K562 (cell line): Measurements from ENCODE around the gene EPHB1. TPM values are rescaled to one million over a fixed set of nuclear protein-coding genes. Genes with fewer than 3 reads are reported as not detected.

Experiments used
- ATAC-seq: fragments of 200-7000 bp; cut with Tn5 transposase; 3 replicates; pipeline ENCODE4 v1.9.1; 2020; ENCODE audit warnings: moderate library complexity
- BruUV-seq: library from RNA; stranded (reverse); fragments of 400-500 nt; replicated peaks from 2 replicates; lab custom pipeline; 2021; lab: Mats Ljungman, UMichigan
- CTCF ChIA-PET: fragments of 300-600 bp; formaldehyde crosslinking; extraction: SDS; loops from one replicate; lab custom pipeline; 2021; ENCODE audit warnings: low intra/inter-chr PET ratio; lab: Yijun Ruan, JAX
- POLR2A ChIA-PET: fragments of 300-600, 350-650 bp; sonication (Branson Sonifier 250); formaldehyde crosslinking; extraction: SDS; loops from one replicate; lab custom pipeline; 2021; ENCODE audit warnings: antibody characterized with exemption, inconsistent platforms; lab: Yijun Ruan, JAX
- DNase-seq, 4 experiments: peaks; one replicate each; pipeline versions ENCODE4 v3.0.0 to v3.0.0-alpha.2; 2011 to 2018; ENCODE audit warnings: low spot score in 3 of 4, mixed read lengths in 3 of 4; ENCODE audit errors: extremely low read depth in 1 of 4
- FAIRE-seq: peaks from 2 replicates; lab custom pipeline; 2011; peaks lifted over from hg19 to GRCh38; lab: Jason Lieb, UNC
- H2AFZ ChIP-seq: 2 replicates; pipeline ENCODE4 v1.6.0; 2011; ENCODE audit warnings: low read depth, low read length, control low read depth, inconsistent platforms
- H3K27ac ChIP-seq: fragments of 200-600 bp; 3 replicates; pipeline ENCODE4 v1.8.0; 2011; ENCODE audit warnings: low read depth, mild to moderate bottlenecking, control low read depth, inconsistent platforms, low read length, moderate library complexity, mixed read lengths; ENCODE audit errors: extremely low read depth
- H3K27me3 ChIP-seq, 2 experiments: fragments of 300-600 bp in 1 of 2; 2 replicates in 1 of 2; 3 replicates in 1 of 2; pipeline versions ENCODE4 v1.6.0 to v1.8.0; 2011; ENCODE audit warnings: inconsistent platforms in 2 of 2, low read length in 2 of 2, mild to moderate bottlenecking in 1 of 2, mixed read lengths in 1 of 2, moderate library complexity in 1 of 2; ENCODE audit not compliant: control insufficient read depth in 2 of 2, insufficient read depth in 2 of 2
- H3K36me3 ChIP-seq: fragments of 300-600 bp; 3 replicates; pipeline ENCODE4 v1.8.0; 2011; ENCODE audit warnings: mild to moderate bottlenecking, low read length, inconsistent platforms; ENCODE audit not compliant: control insufficient read depth, insufficient read depth
- H3K4me1 ChIP-seq, 2 experiments: fragments of 200-600 bp in 1 of 2; replicated peaks in 1 of 2; 2 replicates in 1 of 2; 3 replicates in 1 of 2; pipeline versions ENCODE4 v1.5.1 to v1.8.0; 2011; ENCODE audit warnings: inconsistent platforms in 2 of 2, low read length in 2 of 2, mild to moderate bottlenecking in 1 of 2, mixed read lengths in 1 of 2, moderate library complexity in 1 of 2; ENCODE audit not compliant: control insufficient read depth in 2 of 2, insufficient read depth in 2 of 2
- H3K4me2 ChIP-seq: 2 replicates; pipeline ENCODE4 v1.6.1; 2011; ENCODE audit warnings: low read length, control low read depth, inconsistent platforms, mixed read lengths; ENCODE audit not compliant: insufficient read depth
- H3K4me3 ChIP-seq: fragments of 200-600 bp; sonication (generic), shearing (Covaris generic); 2 replicates; pipeline ENCODE4 v1.5.1; 2016; ENCODE audit warnings: control low read depth, inconsistent platforms
- H3K79me2 ChIP-seq: fragments of 200-600 bp; 3 replicates; pipeline ENCODE4 v1.8.0; 2011; ENCODE audit warnings: low read length, inconsistent platforms; ENCODE audit not compliant: control insufficient read depth, insufficient read depth
- H3K9ac ChIP-seq, 2 experiments: 2 replicates each; pipeline versions ENCODE4 v1.6.0 to v1.6.1; 2011; ENCODE audit warnings: low read depth in 2 of 2, low read length in 2 of 2, control low read depth in 1 of 2, inconsistent platforms in 1 of 2, mild to moderate bottlenecking in 1 of 2, mixed read lengths in 1 of 2; ENCODE audit not compliant: insufficient read depth in 1 of 2
- H3K9me1 ChIP-seq: one replicate; pipeline ENCODE4 v1.6.0; 2011; ENCODE audit warnings: inconsistent platforms, mild to moderate bottlenecking, low read length, moderate library complexity; ENCODE audit not compliant: control insufficient read depth, insufficient read depth
- H3K9me3 ChIP-seq: replicated peaks from 2 replicates; pipeline ENCODE4 v1.5.1; 2011; ENCODE audit warnings: low read depth, low read length, inconsistent platforms; ENCODE audit not compliant: control insufficient read depth, insufficient read depth
- H4K20me1 ChIP-seq: replicated peaks from 2 replicates; pipeline ENCODE4 v1.6.1; 2011; ENCODE audit warnings: low read length, inconsistent platforms, mixed read lengths; ENCODE audit not compliant: control insufficient read depth, insufficient read depth
- ARNT ChIP-seq, 2 experiments: fragments of 450-650 bp; IDR thresholded peaks; 2 replicates each; pipeline ENCODE4 v1.6.1; 2016; ENCODE audit warnings: mild to moderate bottlenecking in 1 of 2
- CAMTA2 ChIP-seq: fragments of 250-450 bp; sonication (Bioruptor Pico); conservative IDR thresholded peaks from 2 replicates; pipeline ENCODE4 v1.5.1; 2022
- DPF2 ChIP-seq: fragments of 450-650 bp; IDR thresholded peaks from 2 replicates; pipeline ENCODE4 v1.6.1; 2016
- ETV1 ChIP-seq: fragments of 450-650 bp; conservative IDR thresholded peaks from 2 replicates; pipeline ENCODE4 v1.6.1; 2016; ENCODE audit warnings: missing genetic modification characterization, control low read depth, low read depth, missing compliant biosample characterization
- LCOR ChIP-seq: sonication (generic); formaldehyde crosslinking; IDR thresholded peaks from 2 replicates; pipeline ENCODE4 v1.8.0; 2022; ENCODE audit warnings: mild to moderate bottlenecking, missing genetic modification reagents
- PHF8 ChIP-seq: fragments of 200-600 bp; sonication (generic); IDR thresholded peaks from 2 replicates; pipeline ENCODE4 v1.6.1; 2012; ENCODE audit warnings: mixed run types, mild to moderate bottlenecking, inconsistent platforms, low read length, moderate library complexity, borderline replicate concordance
- POLR2B ChIP-seq: fragments of 450-650 bp; IDR thresholded peaks from 2 replicates; pipeline ENCODE4 v1.6.1; 2018; ENCODE audit warnings: low read depth; ENCODE audit not compliant: partially characterized antibody
- PTBP1 ChIP-seq: fragments of 200-400 bp; formaldehyde crosslinking; IDR thresholded peaks from 2 replicates; pipeline ENCODE4 v1.6.1; 2017; ENCODE audit warnings: low read depth, low read length
- RBM14 ChIP-seq: fragments of 200-400 bp; formaldehyde crosslinking; IDR thresholded peaks from 2 replicates; pipeline ENCODE4 v1.6.1; 2018; ENCODE audit warnings: low read depth, mild to moderate bottlenecking, low read length, moderate library complexity, borderline replicate concordance; ENCODE audit not compliant: insufficient read depth
- SPI1 ChIP-seq: IDR thresholded peaks from 2 replicates; pipeline ENCODE4 v1.6.1; 2011; ENCODE audit warnings: low read depth, low read length, control low read depth, borderline replicate concordance
- TCF7L2 ChIP-seq: fragments of 150-350 bp; IDR thresholded peaks from 2 replicates; pipeline ENCODE4 v1.6.1; 2016; ENCODE audit warnings: low read depth, mild to moderate bottlenecking, low read length, moderate library complexity
- TRIM24 ChIP-seq, 2 experiments: fragments of 450-650 bp; IDR thresholded peaks; 2 replicates each; pipeline ENCODE4 v1.6.1; 2016
- ZBTB9 ChIP-seq: fragments of 450-650 bp; formaldehyde crosslinking; IDR thresholded peaks from 2 replicates; pipeline ENCODE4 v1.4.0; 2020; ENCODE audit warnings: mild to moderate bottlenecking, moderate library complexity
- ZNF274 ChIP-seq: IDR thresholded peaks from 2 replicates; pipeline ENCODE4 v1.6.1; 2011; ENCODE audit warnings: low read depth, mild to moderate bottlenecking, low read length, moderate library complexity, borderline replicate concordance
- ZNF609 ChIP-seq: sonication (generic); formaldehyde crosslinking; IDR thresholded peaks from 2 replicates; pipeline ENCODE4 v1.8.1; 2023; ENCODE audit warnings: missing genetic modification reagents, mild to moderate bottlenecking, borderline replicate concordance
- WGBS: fragments of 100-300 bp; shearing (Covaris generic); methylation state at CpG from one replicate; pipeline ENCODE4 v1.1.6; 2016; ENCODE audit warnings: low coverage, mixed read lengths; ENCODE audit not compliant: insufficient coverage; ENCODE audit errors: missing lambda C conversion rate; 5-methylcytosine and 5-hydroxymethylcytosine counted together
- in situ Hi-C: fragments of 300-500 bp; cut with MboI; formaldehyde crosslinking; loops from 4 replicates; pipeline ENCODE4 v1.15.0; 2018; ENCODE audit warnings: inconsistent platforms, mixed read lengths
- intact Hi-C: fragments of 100-400 bp; cut with micrococcal nuclease; formaldehyde crosslinking; loops from 2 replicates; pipeline ENCODE4 v1.14.2; 2022
- polyA plus RNA-seq, 8 experiments: library from polyadenylated mRNA; depleted of rRNA in 4 of 8; stranded (reverse) in 5 of 8; unstranded in 3 of 8; fragments of >200 nt; fragmentation: Nextera tagmentation in 2 of 8; fragmentation: Illumina TruSeq in 1 of 8; extraction: Ambion mirVana in 2 of 8; extraction: Trizol in 1 of 8; gene quantifications; 2 replicates each; pipeline versions ENCODE4 v1.2.1 to v1.2.3, GENCODE V29; 2011 to 2014; ENCODE audit warnings: inconsistent platforms in 1 of 8, missing spikeins in 1 of 8
- total RNA-seq, 7 experiments: library from RNA; depleted of rRNA in 6 of 7; stranded (reverse); fragments of >200 nt in 6 of 7; fragmentation: Illumina TruSeq in 2 of 7; extraction: Trizol in 2 of 7; gene quantifications; 2 replicates each; pipeline versions ENCODE4 v1.2.1 to v1.2.3, GENCODE V29; 2011 to 2021; ENCODE audit warnings: low replicate concordance in 1 of 7

EPHB1 gene
- total and polyA plus RNA-seq, 9 of the 15 experiments (the other 6 are each of a cell fraction or from before 2014, with no cell fraction given), result 0.29 TPM; not detected in 8

- no peaks in the 10 kb centered on the region for H3K79me2 ChIP-seq
- no peak for FAIRE-seq
- no peaks in the 10 kb centered on the region for H4K20me1 ChIP-seq
- no peak overlapping the region for H2AFZ ChIP-seq
- in situ Hi-C loops, result loop anchor here (10.0 kb wide), 1 partner anchor 1894 kb away; no protein-coding TSS in a partner anchor
- no peaks in the 10 kb centered on the region for H3K4me1 ChIP-seq
- H3K4me2 ChIP-seq, result no peak overlapping the region
- H3K9me1 ChIP-seq, result no peaks in the 10 kb centered on the region
- no peak for ATAC-seq
- TF ChIP-seq PHF8, result no peak
- TF ChIP-seq DPF2, result no peak
- no peak for TF ChIP-seq PTBP1
- no peak for TF ChIP-seq ARNT (IDR thresholded peaks at IDR 0.05)
- TF ChIP-seq LCOR (CRISPR knock-in tag), result no peak
- TF ChIP-seq ZNF274, result no peak
- no peak for TF ChIP-seq SPI1
- no peak for TF ChIP-seq ZBTB9 (CRISPR knock-in tag)
- no peak for TF ChIP-seq TRIM24 (IDR thresholded peaks at IDR 0.05)
- no peak for TF ChIP-seq ZNF609
- no peak for TF ChIP-seq RBM14
- no peak for TF ChIP-seq CAMTA2 (CRISPR knock-in tag)
- TF ChIP-seq TCF7L2, result no peak
- no peak for TF ChIP-seq POLR2B
- TF ChIP-seq ETV1, result no peak
- no peak overlapping the region for H3K4me3 ChIP-seq
- no peak overlapping the region for H3K27ac ChIP-seq
- H3K36me3 ChIP-seq, result no peaks in the 10 kb centered on the region
- ChIA-PET POLR2A (no interaction called here), CTCF (no interaction called here)
- BruUV-seq, result no TSS peak
- no peak overlapping the region for H3K9ac ChIP-seq
- WGBS, result 1% methylated on average over 7 of the region's 7 CpGs
- H3K27me3 ChIP-seq, result peaks cover 0 to 8% of the 10 kb centered on the region in 2 experiments; a peak in 2 of 5 replicates
- DNase-seq, result no peak
- intact Hi-C loops, result no loop called here
- no peaks in the 10 kb centered on the region for H3K9me3 ChIP-seq
Measured at GRCh38 chr3:135131290-135131689, 336.2 kb downstream of the EPHB1 start.
